Ovary (tissue), 3 donors: ENCODE measurements around the gene TAOK1.
A peak's percentile ranks its signal among the peaks of the same experiment; 100 is the strongest.

Source experiments
- EP300 ChIP-seq: sonication (generic); formaldehyde crosslinking; IDR thresholded peaks from one replicate; pipeline ENCODE4 v1.6.1; 2017; ENCODE audit warnings: antibody characterized with exemption
- POLR2A ChIP-seq: fragments of 450-650 bp; IDR thresholded peaks from one replicate; pipeline ENCODE4 v1.6.1; 2017; ENCODE audit warnings: antibody characterized with exemption, mild to moderate bottlenecking, moderate library complexity
- TF ChIP-seq, protein P1 (sequence below), 3 donors: fragments of 450-650 bp in 2 of 3; fragments of 200-600 bp in 1 of 3; IDR thresholded peaks; one replicate each; pipeline versions ENCODE4 v1.5.1 to v1.8.0; 2016 to 2022; ENCODE audit warnings: antibody characterized with exemption in 3 of 3, mild to moderate bottlenecking in 1 of 3
- donor health status: DM: no; HTN: no; CAD: no.

DNA sequence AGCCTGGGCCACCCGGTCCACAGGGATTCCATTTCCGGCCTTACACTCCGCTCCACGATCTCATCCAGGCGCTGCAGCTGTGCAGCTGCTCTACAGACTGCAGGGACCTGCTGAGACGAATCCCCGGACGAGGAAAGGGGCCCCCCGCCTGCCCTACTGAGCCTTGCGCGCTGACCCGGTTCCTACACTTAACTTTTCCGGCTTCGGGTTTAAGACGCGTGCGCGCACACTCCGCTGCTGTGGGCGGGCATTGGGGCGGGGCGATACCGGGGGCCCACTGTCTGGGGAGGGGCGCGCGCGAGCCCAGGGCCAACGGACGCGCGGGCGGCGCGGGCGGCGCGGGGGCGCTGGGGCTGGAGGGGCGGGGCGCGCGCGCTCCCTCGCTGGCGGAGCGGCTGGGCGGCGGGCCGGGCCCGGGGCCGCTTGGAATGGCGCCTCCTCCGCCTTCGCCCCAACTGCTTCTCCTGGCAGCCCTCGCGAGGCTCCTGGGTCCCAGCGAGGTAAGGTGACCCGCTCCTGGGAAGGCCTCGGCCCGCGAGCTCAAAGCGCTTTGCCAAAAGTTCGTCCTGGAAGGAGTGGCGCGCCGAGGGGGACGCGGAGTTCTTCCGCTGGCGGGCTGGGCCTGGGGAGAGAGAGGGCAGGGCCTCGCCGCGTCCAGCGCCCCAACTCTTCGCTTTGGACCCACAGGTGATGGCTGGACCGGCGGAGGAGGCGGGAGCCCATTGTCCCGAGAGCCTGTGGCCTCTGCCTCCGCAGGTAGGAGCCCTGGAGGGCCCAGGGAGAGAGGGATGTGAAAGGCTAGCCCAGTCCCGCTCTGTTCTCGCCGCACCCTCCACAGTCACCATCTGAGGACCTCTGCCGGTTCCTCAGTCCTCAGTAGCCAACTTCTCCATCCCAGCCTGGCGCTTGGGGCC lies 178.4 kb downstream of the TAOK1 start, which contains the start of gene TP53I13:
- TF ChIP-seq, protein P1, sequence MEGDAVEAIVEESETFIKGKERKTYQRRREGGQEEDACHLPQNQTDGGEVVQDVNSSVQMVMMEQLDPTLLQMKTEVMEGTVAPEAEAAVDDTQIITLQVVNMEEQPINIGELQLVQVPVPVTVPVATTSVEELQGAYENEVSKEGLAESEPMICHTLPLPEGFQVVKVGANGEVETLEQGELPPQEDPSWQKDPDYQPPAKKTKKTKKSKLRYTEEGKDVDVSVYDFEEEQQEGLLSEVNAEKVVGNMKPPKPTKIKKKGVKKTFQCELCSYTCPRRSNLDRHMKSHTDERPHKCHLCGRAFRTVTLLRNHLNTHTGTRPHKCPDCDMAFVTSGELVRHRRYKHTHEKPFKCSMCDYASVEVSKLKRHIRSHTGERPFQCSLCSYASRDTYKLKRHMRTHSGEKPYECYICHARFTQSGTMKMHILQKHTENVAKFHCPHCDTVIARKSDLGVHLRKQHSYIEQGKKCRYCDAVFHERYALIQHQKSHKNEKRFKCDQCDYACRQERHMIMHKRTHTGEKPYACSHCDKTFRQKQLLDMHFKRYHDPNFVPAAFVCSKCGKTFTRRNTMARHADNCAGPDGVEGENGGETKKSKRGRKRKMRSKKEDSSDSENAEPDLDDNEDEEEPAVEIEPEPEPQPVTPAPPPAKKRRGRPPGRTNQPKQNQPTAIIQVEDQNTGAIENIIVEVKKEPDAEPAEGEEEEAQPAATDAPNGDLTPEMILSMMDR (IDR thresholded peaks at IDR 0.05): no peak
- TF ChIP-seq POLR2A: peak; percentile 37
- TF ChIP-seq EP300: no peak
